MM.1S (cell line): Measurements from ENCODE around the gene DAB2IP.

Experiments used
- DNase-seq: peaks from one replicate; pipeline ENCODE4 v3.0.0-alpha.2; 2015
- H2AFZ ChIP-seq: fragments of 300-600 bp; sonication (generic); 2 replicates; pipeline ENCODE4 v1.6.0; 2016; ENCODE audit warnings: antibody characterized with exemption, low read length
- H3F3A ChIP-seq: fragments of 300-600 bp; sonication (generic); 2 replicates; pipeline ENCODE4 v1.6.1; 2016; ENCODE audit warnings: mild to moderate bottlenecking, antibody characterized with exemption, low read length, moderate library complexity, mixed read lengths; ENCODE audit not compliant: insufficient read depth
- H3K27ac ChIP-seq: fragments of 300-600 bp; sonication (generic); 2 replicates; pipeline ENCODE4 v1.5.1; 2016; ENCODE audit warnings: mild to moderate bottlenecking, low read length
- H3K27me3 ChIP-seq: fragments of 300-600 bp; sonication (generic); replicated peaks from 2 replicates; pipeline ENCODE4 v1.6.0; 2016; ENCODE audit warnings: low read length; ENCODE audit not compliant: insufficient read depth
- H3K36me3 ChIP-seq: fragments of 300-600 bp; sonication (generic); replicated peaks from 2 replicates; pipeline ENCODE4 v1.6.1; 2016; ENCODE audit warnings: mild to moderate bottlenecking, low read length, mixed read lengths; ENCODE audit not compliant: insufficient read depth
- H3K4me1 ChIP-seq: fragments of 300-600 bp; sonication (generic); 2 replicates; pipeline ENCODE4 v1.6.1; 2016; ENCODE audit warnings: low read length, mixed read lengths
- H3K4me2 ChIP-seq: fragments of 300-600 bp; sonication (generic); 2 replicates; pipeline ENCODE4 v1.6.0; 2016; ENCODE audit warnings: low read depth, low read length
- H3K4me3 ChIP-seq: fragments of 300-600 bp; sonication (generic); 2 replicates; pipeline ENCODE4 v1.5.1; 2016; ENCODE audit warnings: low read length, mixed read lengths
- H3K79me2 ChIP-seq: fragments of 300-600 bp; sonication (generic); 2 replicates; pipeline ENCODE4 v1.6.1; 2016; ENCODE audit warnings: mixed run types, low read length, mixed read lengths
- H3K9ac ChIP-seq: fragments of 300-600 bp; sonication (generic); 2 replicates; pipeline ENCODE4 v1.6.1; 2016; ENCODE audit warnings: low read length, mixed read lengths
- H3K9me2 ChIP-seq: fragments of 300-600 bp; sonication (generic); replicated peaks from 2 replicates; pipeline ENCODE4 v1.6.1; 2016; ENCODE audit warnings: mild to moderate bottlenecking, low read length, mixed read lengths; ENCODE audit not compliant: insufficient read depth
- H3K9me3 ChIP-seq: fragments of 300-600 bp; sonication (generic); replicated peaks from 2 replicates; pipeline ENCODE4 v1.6.1; 2016; ENCODE audit warnings: mild to moderate bottlenecking, low read length, mixed read lengths; ENCODE audit not compliant: insufficient read depth
- H4K20me1 ChIP-seq: fragments of 300-600 bp; sonication (generic); 2 replicates; pipeline ENCODE4 v1.6.1; 2016; ENCODE audit warnings: mild to moderate bottlenecking, low read length, moderate library complexity, mixed read lengths; ENCODE audit not compliant: insufficient read depth
- EZH2 ChIP-seq: fragments of 300-600 bp; sonication (generic); optimal IDR thresholded peaks from 2 replicates; pipeline ENCODE3; 2017; ENCODE audit warnings: low read depth, mild to moderate bottlenecking, antibody characterized with exemption, low read length, mixed read lengths
- EZH2phosphoT487 ChIP-seq: fragments of 300-600 bp; sonication (generic); IDR thresholded peaks from 2 replicates; pipeline ENCODE4 v1.6.1; 2018; ENCODE audit warnings: antibody characterized with exemption, low read length
- TF ChIP-seq, protein P1 (sequence below): fragments of 300-600 bp; sonication (generic); IDR thresholded peaks from 2 replicates; pipeline ENCODE4 v1.5.1; 2016; ENCODE audit warnings: antibody characterized with exemption, low read length, mixed read lengths

DAB2IP gene

DNA sequence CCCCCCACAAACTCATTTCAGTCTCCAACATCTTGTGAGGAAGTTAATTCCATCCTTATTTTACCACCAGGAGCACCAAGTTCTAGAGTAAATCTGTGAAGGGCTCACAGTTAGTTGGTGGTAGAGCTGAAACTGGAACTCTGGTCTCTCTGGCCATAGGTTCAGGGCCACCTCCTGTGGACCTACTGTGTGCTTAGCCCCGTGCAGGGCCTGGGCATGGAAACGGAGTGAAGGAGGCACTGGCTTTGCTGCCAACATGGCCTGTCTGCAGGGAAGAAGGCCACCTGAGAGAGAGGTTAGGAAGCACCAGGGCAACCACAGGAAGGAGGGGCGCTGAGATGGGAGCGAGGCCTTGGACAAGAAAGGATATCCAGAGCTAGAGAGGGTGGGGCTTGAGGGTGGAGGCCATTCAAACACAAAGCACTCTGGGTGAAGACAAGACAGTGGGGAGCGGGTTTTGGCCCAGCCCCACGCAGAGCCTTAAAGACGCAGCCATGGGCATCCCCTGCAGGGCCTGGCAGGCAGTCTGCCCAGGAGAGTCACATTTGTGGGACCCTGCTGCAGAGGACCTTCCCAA is 16.0 kb upstream of the DAB2IP start:
- H3K36me3 ChIP-seq: no peaks in the 10 kb centered on the region
- no peaks in the 10 kb centered on the region for H3F3A ChIP-seq
- H3K27ac ChIP-seq: no peak overlapping the region
- H3K4me3 ChIP-seq: no peak overlapping the region
- DNase-seq: no peak
- H3K27me3 ChIP-seq: peaks cover 2% of the 10 kb centered on the region; the same call in 1 of the 2 replicates
- no peaks in the 10 kb centered on the region for H3K79me2 ChIP-seq
- H3K9ac ChIP-seq: no peak overlapping the region
- TF ChIP-seq, protein P1, sequence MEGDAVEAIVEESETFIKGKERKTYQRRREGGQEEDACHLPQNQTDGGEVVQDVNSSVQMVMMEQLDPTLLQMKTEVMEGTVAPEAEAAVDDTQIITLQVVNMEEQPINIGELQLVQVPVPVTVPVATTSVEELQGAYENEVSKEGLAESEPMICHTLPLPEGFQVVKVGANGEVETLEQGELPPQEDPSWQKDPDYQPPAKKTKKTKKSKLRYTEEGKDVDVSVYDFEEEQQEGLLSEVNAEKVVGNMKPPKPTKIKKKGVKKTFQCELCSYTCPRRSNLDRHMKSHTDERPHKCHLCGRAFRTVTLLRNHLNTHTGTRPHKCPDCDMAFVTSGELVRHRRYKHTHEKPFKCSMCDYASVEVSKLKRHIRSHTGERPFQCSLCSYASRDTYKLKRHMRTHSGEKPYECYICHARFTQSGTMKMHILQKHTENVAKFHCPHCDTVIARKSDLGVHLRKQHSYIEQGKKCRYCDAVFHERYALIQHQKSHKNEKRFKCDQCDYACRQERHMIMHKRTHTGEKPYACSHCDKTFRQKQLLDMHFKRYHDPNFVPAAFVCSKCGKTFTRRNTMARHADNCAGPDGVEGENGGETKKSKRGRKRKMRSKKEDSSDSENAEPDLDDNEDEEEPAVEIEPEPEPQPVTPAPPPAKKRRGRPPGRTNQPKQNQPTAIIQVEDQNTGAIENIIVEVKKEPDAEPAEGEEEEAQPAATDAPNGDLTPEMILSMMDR: no peak
- TF ChIP-seq EZH2: no peak
- no peak for TF ChIP-seq EZH2phosphoT487
- no peaks in the 10 kb centered on the region for H3K4me1 ChIP-seq
- no peaks in the 10 kb centered on the region for H4K20me1 ChIP-seq
- no peaks in the 10 kb centered on the region for H3K9me3 ChIP-seq
- no peak overlapping the region for H2AFZ ChIP-seq
- no peak overlapping the region for H3K4me2 ChIP-seq
- H3K9me2 ChIP-seq: no peaks in the 10 kb centered on the region

DNA sequence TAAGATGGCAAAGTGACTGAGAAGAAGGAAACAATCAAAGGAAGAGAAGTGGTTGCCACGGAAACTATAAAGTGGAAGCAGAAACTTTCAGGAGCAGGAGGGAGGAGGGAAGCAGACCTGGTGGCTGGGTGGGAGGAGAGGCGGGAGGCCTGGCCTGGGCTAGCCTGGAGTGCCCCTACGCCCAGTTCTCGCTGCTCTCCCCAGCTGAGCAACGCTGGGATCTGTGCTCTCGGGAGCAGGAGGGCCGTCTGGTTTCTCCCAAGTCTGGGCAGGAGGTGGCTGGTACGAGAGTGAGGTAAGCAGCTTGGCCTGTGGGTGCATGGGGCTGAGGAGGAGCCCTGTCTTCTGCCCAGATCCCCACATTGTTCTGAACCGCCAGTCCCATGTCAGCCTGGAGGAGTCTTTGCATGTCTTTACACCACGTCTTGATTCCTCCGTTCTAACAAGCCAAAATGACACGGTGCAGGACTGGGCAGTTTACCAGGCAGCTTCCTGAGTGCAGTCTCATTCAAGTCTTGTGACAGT is 15.0 kb upstream of the DAB2IP start:
- DNase-seq: no peak
- no peaks in the 10 kb centered on the region for H3K4me1 ChIP-seq

DNA sequence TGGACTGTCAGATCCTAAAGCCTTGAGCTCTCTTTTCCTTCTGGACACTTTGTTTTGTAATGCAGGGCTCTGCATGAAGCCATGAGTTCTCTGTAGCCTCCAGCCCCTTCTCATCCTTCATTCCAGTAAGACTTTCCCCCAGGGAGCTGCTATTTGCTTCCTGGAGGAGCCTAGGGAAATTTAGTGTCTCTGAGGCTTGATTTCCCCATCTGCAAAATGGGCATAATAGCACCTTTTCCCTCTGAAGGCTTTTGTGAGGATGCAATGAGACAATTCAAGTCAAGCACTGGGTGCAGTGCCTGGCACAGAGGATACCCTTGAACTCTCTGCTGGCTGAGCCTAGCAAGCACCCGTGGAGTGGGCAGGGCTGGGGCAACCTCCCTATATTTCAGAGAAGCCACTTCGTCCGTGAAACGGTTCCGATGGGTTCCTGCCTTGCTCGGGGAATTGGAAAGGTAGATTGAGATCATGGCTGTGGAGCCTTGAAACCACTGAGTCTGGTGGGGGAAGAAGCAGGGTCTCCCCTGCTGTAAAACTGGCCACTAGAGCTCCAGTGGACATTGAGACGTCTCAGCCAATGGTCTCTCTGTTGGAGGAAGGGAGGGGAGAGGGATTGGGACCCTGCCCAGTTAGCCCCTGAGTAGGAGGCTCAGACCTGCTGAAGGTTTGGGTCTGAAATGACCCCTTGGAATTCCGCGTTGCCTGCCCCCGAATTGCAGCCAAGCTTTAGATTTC is 14.3 kb upstream of the DAB2IP start:
- Histone ChIP-seq H3K36me3 (no peaks in the 10 kb centered on the region), H3K79me2 (no peaks in the 10 kb centered on the region), H4K20me1 (no peaks in the 10 kb centered on the region), H3K4me3 (no peak overlapping the region), H3K9me3 (no peaks in the 10 kb centered on the region), H3K4me2 (no peak overlapping the region), H3K27me3 (peaks cover 2% of the 10 kb centered on the region; the same call in 1 of the 2 replicates), H3K4me1 (no peaks in the 10 kb centered on the region), H3K9me2 (no peaks in the 10 kb centered on the region), H3F3A (no peaks in the 10 kb centered on the region), H3K27ac (no peak overlapping the region), H3K9ac (no peak overlapping the region), H2AFZ (no peak overlapping the region)
- DNase-seq: no peak
- TF ChIP-seq EZH2phosphoT487: no peak
- TF ChIP-seq EZH2: no peak
- TF ChIP-seq, protein P1: no peak

More for the DNA sequence above, 15.0 kb upstream of the DAB2IP start:
- Histone ChIP-seq H3K4me3 (no peak overlapping the region), H3K4me2 (no peak overlapping the region), H4K20me1 (no peaks in the 10 kb centered on the region), H2AFZ (no peak overlapping the region), H3K36me3 (no peaks in the 10 kb centered on the region), H3K9me3 (no peaks in the 10 kb centered on the region), H3K9me2 (no peaks in the 10 kb centered on the region), H3F3A (no peaks in the 10 kb centered on the region), H3K79me2 (no peaks in the 10 kb centered on the region), H3K9ac (no peak overlapping the region), H3K27ac (no peak overlapping the region), H3K27me3 (peaks cover 2% of the 10 kb centered on the region; the same call in 1 of the 2 replicates)
- TF ChIP-seq EZH2phosphoT487 (no peak), EZH2 (no peak)
- TF ChIP-seq, protein P1: no peak
